GM12892 (cell line): Measurements from ENCODE around the gene EIF4G2.

Experiments used
- POLR2A ChIP-seq: IDR thresholded peaks from 2 replicates; pipeline ENCODE4 v1.6.1; 2011; ENCODE audit warnings: low read depth, low read length, control low read depth
- POLR2AphosphoS5 ChIP-seq: IDR thresholded peaks from 2 replicates; pipeline ENCODE4 v1.6.1; 2011; ENCODE audit warnings: low read depth, low read length, control low read depth
- TAF1 ChIP-seq: IDR thresholded peaks from 2 replicates; pipeline ENCODE4 v1.6.1; 2011; ENCODE audit warnings: low read depth, mild to moderate bottlenecking, control low read depth, low read length, borderline replicate concordance

DNA sequence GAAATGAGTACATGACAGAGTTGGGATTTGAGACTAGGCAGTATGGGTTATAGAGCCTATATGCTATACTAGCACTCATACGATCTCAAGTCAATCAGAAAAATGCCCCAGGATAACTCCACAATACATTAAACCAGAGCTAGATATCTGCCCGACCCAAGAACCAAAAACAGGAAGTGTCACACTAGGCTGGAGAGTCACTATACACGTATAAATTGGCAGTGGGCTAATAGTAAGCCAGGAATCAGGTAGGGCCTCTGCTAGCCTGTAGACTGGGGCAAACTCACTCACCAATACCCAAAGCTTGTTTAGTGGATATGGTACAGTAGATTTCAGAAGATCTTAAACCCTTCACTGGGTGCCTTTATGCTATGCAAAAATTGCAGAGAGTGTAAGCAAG is 16.2 kb upstream of the EIF4G2 start:
- TF ChIP-seq TAF1 (no peak), POLR2A (no peak), POLR2AphosphoS5 (no peak)
